Measurements from ENCODE around the gene RAC3.

Gene RAC3

GRCh38 chr17:82077617-82078358, 46.3 kb downstream of the RAC3 start:
- no peak for DNase-seq

DNA sequence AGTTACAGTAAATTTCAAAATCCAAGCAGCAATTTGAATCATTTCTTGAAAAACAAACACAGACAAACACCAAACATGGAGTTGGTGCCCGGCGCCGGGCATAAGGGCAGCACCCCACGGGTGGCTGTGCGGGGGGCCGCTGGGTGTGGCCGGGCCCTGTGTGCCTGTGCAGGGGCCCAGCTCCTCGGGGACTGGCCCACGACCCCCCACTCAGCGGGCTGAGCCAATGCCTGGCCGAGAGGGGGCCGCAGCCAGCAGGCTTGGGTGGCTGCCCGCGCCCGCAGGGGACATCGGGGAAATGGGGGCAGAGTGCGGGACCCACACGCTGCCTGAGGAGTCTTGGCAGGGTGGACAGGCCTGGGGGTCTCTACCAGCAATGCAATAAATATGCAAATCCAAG, 47.0 kb downstream of the RAC3 start:
- DNase-seq: no peak

- no peak for DNase-seq
These were observed 47.7 kb downstream of the RAC3 start for GRCh38 chr17:82079001-82079677.

DNA sequence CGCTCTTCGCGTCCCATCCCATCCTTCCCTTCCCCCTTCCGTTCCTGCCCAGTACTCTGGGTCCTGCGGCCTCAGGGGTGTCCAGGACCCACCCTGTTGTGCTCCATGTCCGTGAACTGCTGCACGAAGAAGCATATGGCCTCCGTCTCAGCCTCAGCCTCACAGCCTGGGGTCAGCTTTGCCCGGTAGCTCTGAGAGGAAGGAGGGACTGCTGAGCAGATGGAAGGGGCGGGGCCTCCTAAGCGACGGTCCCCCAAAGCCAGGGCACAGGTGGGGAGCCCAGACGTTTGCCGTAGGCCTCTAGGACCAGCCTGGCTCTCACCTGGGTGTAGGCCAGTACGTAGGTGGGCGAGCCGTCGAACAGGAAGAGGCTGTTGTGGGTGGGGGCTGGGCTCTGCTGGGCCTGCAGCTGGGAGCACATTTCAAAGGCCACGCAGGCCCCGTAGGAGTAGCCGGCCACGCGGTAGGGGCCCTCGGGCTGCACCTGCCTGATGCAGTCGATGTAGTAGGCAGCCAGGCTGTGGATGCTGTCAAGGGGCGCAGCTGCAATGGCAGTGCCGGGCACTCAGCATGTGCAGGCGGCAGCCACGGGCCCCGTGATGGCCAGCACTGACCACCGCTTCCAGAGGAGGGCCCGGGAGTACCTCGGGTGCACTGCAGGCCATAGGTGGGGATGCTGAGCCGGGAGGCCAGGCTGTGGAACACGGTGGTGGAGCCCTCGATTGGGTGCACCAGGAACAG, 48.7 kb downstream of the RAC3 start:
- DNase-seq: no peak

DNA sequence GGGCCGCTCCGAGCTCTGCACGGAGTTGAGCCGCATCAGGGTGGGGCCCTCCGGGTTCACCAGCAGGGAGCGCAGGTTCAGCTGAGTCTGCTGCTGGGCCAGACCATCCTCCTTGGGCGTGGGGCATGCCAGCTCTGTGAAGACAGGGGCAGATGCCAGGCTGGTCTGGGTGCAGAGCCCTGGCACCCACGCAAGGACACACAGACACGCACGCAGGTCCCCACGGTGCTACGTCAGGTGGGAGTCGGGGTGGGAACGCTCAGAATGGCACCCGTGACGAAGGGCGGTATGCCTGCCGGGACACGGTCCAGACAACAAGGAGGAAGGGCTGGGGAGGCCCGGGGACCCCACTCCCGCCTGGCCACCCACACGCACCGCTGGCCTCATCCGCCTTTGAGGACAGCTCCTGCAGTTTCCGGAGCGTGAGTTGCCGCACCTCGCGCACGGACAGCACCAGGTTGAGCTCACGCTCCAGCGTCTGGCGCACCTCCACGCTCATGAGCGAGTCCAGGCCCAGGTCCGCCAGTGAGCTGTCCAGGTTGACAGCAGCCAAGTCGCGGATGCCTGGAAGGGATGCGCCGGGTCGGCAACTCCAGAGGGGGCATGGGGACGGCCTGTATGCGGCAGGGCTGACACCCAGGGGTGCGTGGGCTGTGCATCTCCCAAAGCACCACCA, 49.4 kb downstream of the RAC3 start:
- DNase-seq: no peak

- DNase-seq: no peak
These were observed 50.1 kb downstream of the RAC3 start for GRCh38 chr17:82081546-82081945.

DNA sequence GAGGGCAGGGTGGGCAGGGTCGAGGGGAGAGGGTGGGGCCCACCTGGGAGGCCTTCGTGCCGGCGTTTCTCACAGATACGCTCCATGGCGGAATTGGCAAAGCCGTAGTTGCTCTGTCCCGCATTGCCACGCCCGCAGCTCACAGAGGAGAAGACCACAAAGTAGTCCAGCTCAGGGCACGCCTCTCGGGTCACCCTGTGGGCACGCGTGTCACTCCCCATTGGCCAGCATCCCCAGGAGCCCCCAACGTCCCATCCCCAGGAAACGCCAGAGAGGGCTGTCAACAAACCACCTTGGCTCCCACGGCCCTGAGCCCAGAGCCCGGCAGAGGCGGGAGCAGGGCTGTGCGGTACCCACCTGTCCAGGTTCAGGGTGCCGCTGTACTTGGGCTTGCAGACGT, 50.5 kb downstream of the RAC3 start:
- DNase-seq: no peak

- DNase-seq: no peak
These were observed 51.0 kb downstream of the RAC3 start for GRCh38 chr17:82082456-82082855.

DNA sequence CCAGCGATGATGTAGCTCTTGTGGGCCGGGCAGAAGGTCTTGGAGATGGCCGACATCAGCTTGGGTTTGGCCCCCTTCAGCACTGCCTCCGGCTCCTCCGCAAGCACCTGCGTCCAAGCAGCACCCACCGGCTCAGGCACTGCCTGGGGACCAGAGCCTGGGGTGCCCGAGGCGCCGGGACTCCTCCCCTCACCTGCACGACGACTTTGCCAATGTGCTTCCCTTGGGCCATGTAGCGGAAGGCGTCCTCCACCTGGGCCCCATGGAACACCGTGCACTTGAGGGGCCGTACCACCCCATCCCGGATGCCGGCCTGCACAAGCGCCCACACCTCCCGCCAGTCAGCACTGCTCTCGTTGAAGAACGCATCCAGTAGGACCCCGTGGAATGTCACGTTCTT, 51.5 kb downstream of the RAC3 start:
- no peak for DNase-seq

Data from T-helper 1 cell (primary cell).